Activated naive CD4-positive, alpha-beta T cell treated with anti-CD3 and anti-CD28 coated beads, Interleukin-2, amount 10 ng/mL, durations not matched to agents 7 days and 5 days (primary cell): ENCODE results near the gene ANKMY1.
A peak's percentile ranks its signal among the peaks of the same experiment; 100 is the strongest.

Experiments
- CTCF ChIA-PET: fragments of 350-600 bp; sonication (Branson Sonifier 250); formaldehyde crosslinking; loops from one replicate; lab custom pipeline; 2021; ENCODE audit warnings: antibody characterized with exemption; lab: Charles Lee
- DNase-seq: peaks from one replicate; pipeline ENCODE4 v3.0.0-alpha.2; 2020
- H3K27ac Mint-ChIP-seq: one replicate; pipeline ENCODE4 v1.8.0; 2021; ENCODE audit warnings: mild to moderate bottlenecking, moderate library complexity, mixed read lengths
- H3K27me3 Mint-ChIP-seq: one replicate; pipeline ENCODE4 v1.8.0; 2021; ENCODE audit warnings: mild to moderate bottlenecking, mixed read lengths
- H3K36me3 Mint-ChIP-seq: one replicate; pipeline ENCODE4 v1.8.0; 2021; ENCODE audit warnings: mixed read lengths
- H3K4me1 Mint-ChIP-seq: one replicate; pipeline ENCODE4 v1.8.0; 2021; ENCODE audit warnings: mixed read lengths
- H3K4me3 Mint-ChIP-seq: one replicate; pipeline ENCODE4 v1.8.0; 2021; ENCODE audit warnings: mild to moderate bottlenecking, moderate library complexity, mixed read lengths
- H3K9me3 Mint-ChIP-seq: one replicate; pipeline ENCODE4 v1.8.0; 2021; ENCODE audit warnings: mixed read lengths

Gene ANKMY1

GRCh38 chr2:240514631-240515030, 43.2 kb downstream of the ANKMY1 start:
- H3K27me3 Mint-ChIP-seq, result peaks cover 8% of the 10 kb centered on the region
- no peaks in the 10 kb centered on the region for H3K9me3 Mint-ChIP-seq
- H3K4me3 Mint-ChIP-seq, result no peak overlapping the region
- CTCF ChIA-PET, result interaction anchor here (0.7 to 1.9 kb wide), 18 partner anchors 10 to 327 kb away, joined by 3 to 20 read pairs (median 4); partner anchors contain the start of genes ANKMY1 and CAPN10
- peak; percentile 4 for DNase-seq
- H3K27ac Mint-ChIP-seq, result no peak overlapping the region
- H3K36me3 Mint-ChIP-seq, result peaks cover 4% of the 10 kb centered on the region
- H3K4me1 Mint-ChIP-seq, result peaks cover 13% of the 10 kb centered on the region

- H3K27ac Mint-ChIP-seq, result no peak overlapping the region
- CTCF ChIA-PET, result interaction anchor here (0.6 to 1.9 kb wide), 32 partner anchors 9 to 328 kb away, joined by 3 to 20 read pairs (median 4); partner anchors contain the start of genes ANKMY1, CAPN10 and RNPEPL1
- no peaks in the 10 kb centered on the region for H3K27me3 Mint-ChIP-seq
- DNase-seq, result peak; percentile 88
- H3K4me3 Mint-ChIP-seq, result no peak overlapping the region
- H3K4me1 Mint-ChIP-seq, result peaks cover 13% of the 10 kb centered on the region
- H3K9me3 Mint-ChIP-seq, result no peaks in the 10 kb centered on the region
- peaks cover 3% of the 10 kb centered on the region for H3K36me3 Mint-ChIP-seq
These were observed 44.1 kb downstream of the ANKMY1 start for GRCh38 chr2:240513549-240514287.

- H3K27ac Mint-ChIP-seq, result peak overlapping the region; percentile 60
These were observed 44.9 kb downstream of the ANKMY1 start for GRCh38 chr2:240512666-240513535.

GRCh38 chr2:240512109-240512485, 45.7 kb downstream of the ANKMY1 start:
- no peak for DNase-seq
- H3K4me3 Mint-ChIP-seq, result no peak overlapping the region
- H3K27ac Mint-ChIP-seq, result no peak overlapping the region
- no peaks in the 10 kb centered on the region for H3K9me3 Mint-ChIP-seq
- CTCF ChIA-PET, result interaction anchor here (1.4 kb wide), 1 partner anchor 45 kb away, joined by 3 read pairs; no protein-coding TSS in a partner anchor
- H3K27me3 Mint-ChIP-seq, result no peaks in the 10 kb centered on the region
- H3K36me3 Mint-ChIP-seq, result peaks cover 1% of the 10 kb centered on the region
- H3K4me1 Mint-ChIP-seq, result peaks cover 13% of the 10 kb centered on the region

More at GRCh38 chr2:240512666-240513535, 44.9 kb downstream of the ANKMY1 start:
- DNase-seq, result no peak
- H3K27me3 Mint-ChIP-seq, result no peaks in the 10 kb centered on the region
- H3K4me1 Mint-ChIP-seq, result peaks cover 13% of the 10 kb centered on the region
- CTCF ChIA-PET, result interaction anchor here (1.3 to 1.8 kb wide), 4 partner anchors 10 to 75 kb away, joined by 4 to 20 read pairs (median 7); no protein-coding TSS in a partner anchor
- H3K4me3 Mint-ChIP-seq, result no peak overlapping the region
- no peaks in the 10 kb centered on the region for H3K9me3 Mint-ChIP-seq
- H3K36me3 Mint-ChIP-seq, result peaks cover 1% of the 10 kb centered on the region

GRCh38 chr2:240511351-240512108, 46.3 kb downstream of the ANKMY1 start:
- Mint-ChIP-seq H3K9me3 (no peaks in the 10 kb centered on the region), H3K27me3 (no peaks in the 10 kb centered on the region), H3K27ac (no peak overlapping the region), H3K36me3 (peaks cover 1% of the 10 kb centered on the region), H3K4me1 (peaks cover 13% of the 10 kb centered on the region), H3K4me3 (no peak overlapping the region)
- DNase-seq, result no peak
- CTCF ChIA-PET, result interaction anchor here (1.4 kb wide), 1 partner anchor 45 kb away, joined by 3 read pairs; no protein-coding TSS in a partner anchor

- H3K36me3 Mint-ChIP-seq, result peaks cover 1% of the 10 kb centered on the region
- DNase-seq, result no peak
- H3K4me3 Mint-ChIP-seq, result no peak overlapping the region
- CTCF ChIA-PET, result interaction anchor here (1.4 kb wide), 1 partner anchor 46 kb away, joined by 3 read pairs; no protein-coding TSS in a partner anchor
- H3K27ac Mint-ChIP-seq, result no peak overlapping the region
- H3K4me1 Mint-ChIP-seq, result peaks cover 13% of the 10 kb centered on the region
- no peaks in the 10 kb centered on the region for H3K27me3 Mint-ChIP-seq
- H3K9me3 Mint-ChIP-seq, result no peaks in the 10 kb centered on the region
These were observed 47.1 kb downstream of the ANKMY1 start for GRCh38 chr2:240510513-240511210.

- H3K4me1 Mint-ChIP-seq, result peaks cover 13% of the 10 kb centered on the region
- no peak overlapping the region for H3K27ac Mint-ChIP-seq
- peak; percentile 14 for DNase-seq
- no peaks in the 10 kb centered on the region for H3K27me3 Mint-ChIP-seq
- CTCF ChIA-PET, result no interaction called here
- no peaks in the 10 kb centered on the region for H3K9me3 Mint-ChIP-seq
- H3K4me3 Mint-ChIP-seq, result no peak overlapping the region
- peaks cover 1% of the 10 kb centered on the region for H3K36me3 Mint-ChIP-seq
These were observed 47.9 kb downstream of the ANKMY1 start for GRCh38 chr2:240509667-240510512.

- H3K36me3 Mint-ChIP-seq, result peaks cover under 1% of the 10 kb centered on the region
- peaks cover 8% of the 10 kb centered on the region for H3K4me1 Mint-ChIP-seq
- H3K27ac Mint-ChIP-seq, result no peak overlapping the region
- no peaks in the 10 kb centered on the region for H3K27me3 Mint-ChIP-seq
- DNase-seq, result no peak
- CTCF ChIA-PET, result no interaction called here
- no peaks in the 10 kb centered on the region for H3K9me3 Mint-ChIP-seq
- H3K4me3 Mint-ChIP-seq, result no peak overlapping the region
These were observed 48.8 kb downstream of the ANKMY1 start for GRCh38 chr2:240508832-240509545.

- no peaks in the 10 kb centered on the region for H3K4me1 Mint-ChIP-seq
These were observed 50.0 kb downstream of the ANKMY1 start for GRCh38 chr2:240507778-240508251.

GRCh38 chr2:240507060-240507777, 50.6 kb downstream of the ANKMY1 start:
- Mint-ChIP-seq H3K36me3 (no peaks in the 10 kb centered on the region), H3K27me3 (no peaks in the 10 kb centered on the region), H3K27ac (no peak overlapping the region), H3K9me3 (no peaks in the 10 kb centered on the region), H3K4me3 (no peak overlapping the region), H3K4me1 (no peaks in the 10 kb centered on the region)
- CTCF ChIA-PET, result no interaction called here
- DNase-seq, result peak; percentile 6

More at GRCh38 chr2:240507778-240508251, 50.0 kb downstream of the ANKMY1 start:
- Mint-ChIP-seq H3K27ac (no peak overlapping the region), H3K27me3 (no peaks in the 10 kb centered on the region), H3K4me3 (no peak overlapping the region), H3K9me3 (no peaks in the 10 kb centered on the region), H3K36me3 (no peaks in the 10 kb centered on the region)
- peak; percentile 16 for DNase-seq
- CTCF ChIA-PET, result no interaction called here

GRCh38 chr2:240506406-240507059, 51.3 kb downstream of the ANKMY1 start:
- peak; percentile 18 for DNase-seq
- H3K36me3 Mint-ChIP-seq, result no peaks in the 10 kb centered on the region
- H3K4me3 Mint-ChIP-seq, result no peak overlapping the region
- CTCF ChIA-PET, result no interaction called here
- H3K9me3 Mint-ChIP-seq, result no peaks in the 10 kb centered on the region
- no peak overlapping the region for H3K27ac Mint-ChIP-seq
- H3K27me3 Mint-ChIP-seq, result no peaks in the 10 kb centered on the region
- no peaks in the 10 kb centered on the region for H3K4me1 Mint-ChIP-seq
